Measurements from ENCODE around the gene C19orf73. TPM values are rescaled to one million over a fixed set of nuclear protein-coding genes. Genes with fewer than 3 reads are reported as not detected.

C19orf73 gene
- total RNA-seq, 1 donor from 2014 or later, result not detected

DNA sequence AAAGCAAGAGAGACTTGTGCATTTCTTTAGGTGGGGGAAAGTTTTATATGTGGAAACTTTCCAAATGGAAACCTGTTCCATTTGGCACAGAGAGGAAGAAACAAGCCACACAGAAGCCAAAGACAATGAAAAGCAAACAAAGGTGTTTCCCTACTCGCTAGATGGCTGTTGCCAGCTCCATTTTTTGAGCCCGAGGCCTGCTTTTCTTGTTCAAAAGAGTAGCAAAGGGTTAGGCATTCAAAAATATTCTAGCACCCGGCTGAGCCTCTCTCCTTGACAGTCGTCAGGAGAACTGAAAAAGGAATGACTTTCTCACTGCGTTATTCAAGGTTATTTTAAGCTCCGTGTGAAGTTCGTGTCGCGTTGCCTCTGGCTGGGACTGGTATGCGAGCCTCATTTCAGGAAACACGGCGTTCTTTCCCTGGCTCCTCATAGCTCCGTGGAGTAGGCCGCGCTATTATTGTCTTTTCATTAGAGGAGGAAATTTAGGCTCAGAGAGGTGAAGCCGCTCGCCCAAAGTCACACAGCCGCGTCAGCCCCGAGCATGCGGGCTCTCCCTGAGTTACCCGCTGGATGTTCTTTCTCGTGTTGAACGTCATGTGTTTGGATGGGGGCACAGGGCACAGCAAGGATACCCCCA is 46.3 kb upstream of the C19orf73 start:
- peaks cover 11% of the 10 kb centered on the region for H3K4me1 ChIP-seq
- TF ChIP-seq POLR2A (IDR thresholded peaks at IDR 0.05), result no peak
- peak; percentile 24 to 43 for TF ChIP-seq POLR2AphosphoS5 (IDR thresholded peaks at IDR 0.05; ENCODE audit: insufficient read depth in 1 of 2, low read depth in 1 of 2)
- DNase-seq (ENCODE audit: extremely low spot score in 2 of 2), result no peak
- intact Hi-C loops (cut with DNase I), result no loop called here
- no peaks in the 10 kb centered on the region for H3K27me3 ChIP-seq
- peak overlapping the region; percentile 76 for H3K27ac ChIP-seq
- H3K36me3 ChIP-seq, result peaks cover 0 to 19% of the 10 kb centered on the region in 2 donors
- H3K4me3 ChIP-seq, result no peak overlapping the region
- H3K9me3 ChIP-seq, result no peaks in the 10 kb centered on the region

GRCh38 chr19:49161987-49162386 is 43.0 kb upstream of the C19orf73 start:
- Histone ChIP-seq H3K27ac (no peak overlapping the region), H3K4me1 (peaks cover 29% of the 10 kb centered on the region), H3K27me3 (no peaks in the 10 kb centered on the region), H3K36me3 (no peaks in the 10 kb centered on the region), H3K4me3 (no peak overlapping the region), H3K9me3 (no peaks in the 10 kb centered on the region)
- no peak for TF ChIP-seq POLR2A (IDR thresholded peaks at IDR 0.05)
- TF ChIP-seq POLR2AphosphoS5 (IDR thresholded peaks at IDR 0.05; ENCODE audit: insufficient read depth in 1 of 2, low read depth in 1 of 2), result no peak
- TF ChIP-seq, protein P1, sequence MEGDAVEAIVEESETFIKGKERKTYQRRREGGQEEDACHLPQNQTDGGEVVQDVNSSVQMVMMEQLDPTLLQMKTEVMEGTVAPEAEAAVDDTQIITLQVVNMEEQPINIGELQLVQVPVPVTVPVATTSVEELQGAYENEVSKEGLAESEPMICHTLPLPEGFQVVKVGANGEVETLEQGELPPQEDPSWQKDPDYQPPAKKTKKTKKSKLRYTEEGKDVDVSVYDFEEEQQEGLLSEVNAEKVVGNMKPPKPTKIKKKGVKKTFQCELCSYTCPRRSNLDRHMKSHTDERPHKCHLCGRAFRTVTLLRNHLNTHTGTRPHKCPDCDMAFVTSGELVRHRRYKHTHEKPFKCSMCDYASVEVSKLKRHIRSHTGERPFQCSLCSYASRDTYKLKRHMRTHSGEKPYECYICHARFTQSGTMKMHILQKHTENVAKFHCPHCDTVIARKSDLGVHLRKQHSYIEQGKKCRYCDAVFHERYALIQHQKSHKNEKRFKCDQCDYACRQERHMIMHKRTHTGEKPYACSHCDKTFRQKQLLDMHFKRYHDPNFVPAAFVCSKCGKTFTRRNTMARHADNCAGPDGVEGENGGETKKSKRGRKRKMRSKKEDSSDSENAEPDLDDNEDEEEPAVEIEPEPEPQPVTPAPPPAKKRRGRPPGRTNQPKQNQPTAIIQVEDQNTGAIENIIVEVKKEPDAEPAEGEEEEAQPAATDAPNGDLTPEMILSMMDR (IDR thresholded peaks at IDR 0.05), result no peak
- no peak for DNase-seq (ENCODE audit: extremely low spot score in 2 of 2)
- intact Hi-C loops (cut with DNase I), result no loop called here

- intact Hi-C loops (cut with DNase I), result no loop called here
- no peaks in the 10 kb centered on the region for H3K9me3 ChIP-seq
- H3K4me1 ChIP-seq, result peaks cover 24% of the 10 kb centered on the region
- H3K36me3 ChIP-seq, result no peaks in the 10 kb centered on the region
- no peaks in the 10 kb centered on the region for H3K27me3 ChIP-seq
- H3K4me3 ChIP-seq, result no peak overlapping the region
- no peak for DNase-seq (ENCODE audit: extremely low spot score in 2 of 2)
- no peak overlapping the region for H3K27ac ChIP-seq
- TF ChIP-seq, protein P1 (IDR thresholded peaks at IDR 0.05), result no peak
- TF ChIP-seq POLR2AphosphoS5 (IDR thresholded peaks at IDR 0.05; ENCODE audit: insufficient read depth in 1 of 2, low read depth in 1 of 2), result no peak
- TF ChIP-seq POLR2A (IDR thresholded peaks at IDR 0.05), result no peak
These were observed 41.7 kb upstream of the C19orf73 start for GRCh38 chr19:49160450-49161189.

DNA sequence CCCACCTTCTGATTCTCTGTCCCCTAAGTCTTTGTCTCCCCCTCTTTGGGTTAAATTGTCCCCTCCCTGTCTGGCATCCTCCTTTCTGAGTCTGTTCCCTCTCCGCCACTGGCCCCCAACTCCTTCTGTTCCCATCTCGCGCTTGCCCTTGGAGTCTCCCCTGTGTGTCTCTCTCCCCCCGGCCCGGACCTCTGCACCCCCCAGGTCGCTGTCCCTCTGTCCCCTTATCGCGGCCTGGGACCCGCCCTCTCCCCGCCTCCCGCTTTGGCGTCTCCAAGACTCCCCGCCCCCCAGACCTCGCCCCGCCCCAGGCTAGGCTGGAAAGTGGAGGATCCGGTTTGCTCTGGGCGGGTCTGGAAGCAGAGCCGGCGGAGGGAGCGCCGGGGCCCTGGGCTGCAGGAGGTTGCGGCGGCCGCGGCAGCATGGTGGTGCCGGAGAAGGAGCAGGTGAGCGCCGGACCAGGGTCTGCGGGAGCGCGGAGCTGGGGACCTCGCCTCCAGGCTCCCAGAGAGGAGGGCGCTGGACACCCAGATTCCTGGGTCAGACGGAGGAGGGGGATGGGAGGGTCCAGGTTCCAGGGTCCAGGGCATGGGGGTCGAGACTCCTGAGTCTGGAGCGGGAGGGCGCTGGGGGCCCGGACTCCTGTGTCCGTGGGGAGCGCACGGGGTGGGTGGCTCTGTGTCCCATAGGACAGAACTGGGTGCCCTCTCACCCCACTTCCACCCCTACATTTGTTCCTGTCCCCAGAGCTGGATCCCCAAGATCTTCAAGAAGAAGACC is 38.7 kb upstream of the C19orf73 start, which contains the start of gene TRPM4:
TRPM4 (plus strand) TSS at position 348 of the 780 bp plus-strand sequence; CDS start at position 423, 75 bp downstream.
- no peaks in the 10 kb centered on the region for H3K36me3 ChIP-seq
- H3K9me3 ChIP-seq, result no peaks in the 10 kb centered on the region
- DNase-seq (ENCODE audit: extremely low spot score in 2 of 2), result no peak
- H3K27me3 ChIP-seq, result no peaks in the 10 kb centered on the region
- peak within 1 kb of the TSS; percentile 91 for H3K27ac ChIP-seq
- intact Hi-C loops (cut with DNase I), result no loop called here
- peak within 1 kb of the TSS; percentile 70 to 90 for H3K4me3 ChIP-seq
- TF ChIP-seq, protein P1 (IDR thresholded peaks at IDR 0.05), result no peak
- TF ChIP-seq POLR2AphosphoS5 (IDR thresholded peaks at IDR 0.05; ENCODE audit: insufficient read depth in 1 of 2, low read depth in 1 of 2) (peak; percentile 84 to 87), POLR2A (IDR thresholded peaks at IDR 0.05) (peak in 1 of 2 donors; percentile 24)
- peaks cover 21% of the 10 kb centered on the region for H3K4me1 ChIP-seq

DNA sequence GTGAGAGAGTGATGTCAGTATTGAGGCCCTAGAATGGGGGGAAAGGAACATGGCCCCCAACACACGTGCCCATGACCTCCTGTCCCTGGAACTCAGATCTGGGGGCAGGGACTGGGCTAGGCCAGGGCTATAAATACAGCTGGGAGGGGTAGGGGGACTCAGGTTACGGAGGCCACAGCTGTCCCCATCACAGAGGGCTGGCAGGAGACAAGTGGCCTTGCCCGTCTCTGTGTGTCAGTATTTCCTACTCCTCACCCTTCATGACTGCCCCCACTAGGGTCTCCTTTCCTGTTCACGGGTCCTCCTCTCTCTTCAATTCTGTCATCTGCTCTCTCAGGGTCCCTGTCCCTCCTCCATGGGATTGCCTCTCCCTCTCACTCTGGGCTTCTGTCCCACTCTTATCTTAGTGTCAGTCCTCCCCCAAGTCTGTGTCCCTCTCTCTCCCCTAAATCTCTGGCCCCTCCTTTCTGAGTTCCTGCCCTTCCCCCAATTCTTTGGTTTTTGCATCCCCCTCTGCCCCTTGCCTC is 36.9 kb upstream of the C19orf73 start:
- intact Hi-C loops (cut with DNase I), result no loop called here
- H3K27ac ChIP-seq, result peak overlapping the region; percentile 39
- H3K4me3 ChIP-seq, result no peak overlapping the region
- peaks cover 35% of the 10 kb centered on the region for H3K4me1 ChIP-seq
- no peaks in the 10 kb centered on the region for H3K9me3 ChIP-seq
- no peak for DNase-seq (ENCODE audit: extremely low spot score in 2 of 2)
- no peaks in the 10 kb centered on the region for H3K36me3 ChIP-seq
- TF ChIP-seq, protein P1 (IDR thresholded peaks at IDR 0.05), result no peak
- TF ChIP-seq POLR2A (IDR thresholded peaks at IDR 0.05) (no peak), POLR2AphosphoS5 (IDR thresholded peaks at IDR 0.05; ENCODE audit: insufficient read depth in 1 of 2, low read depth in 1 of 2) (no peak)
- no peaks in the 10 kb centered on the region for H3K27me3 ChIP-seq
